NCI-H2081 (cell line): ENCODE results near the gene BRSK1.

Experiments used
- DNase-seq, 2 experiments: peaks; one replicate each; lab custom pipeline; 2025; lab: John Stamatoyannopoulos, UW

BRSK1 gene

GRCh38 chr19:55273978-55274707 is 9.7 kb upstream of the BRSK1 start:
- DNase-seq: peak; percentile 32 to 69

GRCh38 chr19:55275851-55276719 is 7.7 kb upstream of the BRSK1 start:
- DNase-seq: peak in 1 of 2 experiments; percentile 77

- DNase-seq: no peak
Observed at GRCh38 chr19:55276720-55277430, 6.9 kb upstream of the BRSK1 start.

DNA sequence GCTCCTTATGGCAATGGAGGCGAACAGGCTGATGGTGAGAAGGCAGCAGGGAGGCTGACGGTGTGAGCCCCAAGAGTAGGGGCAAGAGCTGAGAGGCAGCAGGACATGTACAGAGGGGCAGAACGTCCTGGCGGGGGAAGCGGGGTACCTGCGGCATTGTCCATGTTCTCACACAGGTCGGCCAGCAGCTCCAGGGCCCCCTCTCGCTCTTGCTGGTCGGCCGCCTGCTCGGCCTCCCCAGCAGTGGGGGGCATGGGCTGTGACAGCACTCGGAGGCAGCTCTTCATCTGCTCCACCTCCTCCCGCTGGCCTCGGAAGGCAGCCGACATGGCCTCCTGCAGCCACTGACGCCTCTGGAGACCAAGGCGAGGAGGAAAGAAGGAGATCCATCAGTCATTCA is 6.3 kb upstream of the BRSK1 start:
- DNase-seq: no peak

DNA sequence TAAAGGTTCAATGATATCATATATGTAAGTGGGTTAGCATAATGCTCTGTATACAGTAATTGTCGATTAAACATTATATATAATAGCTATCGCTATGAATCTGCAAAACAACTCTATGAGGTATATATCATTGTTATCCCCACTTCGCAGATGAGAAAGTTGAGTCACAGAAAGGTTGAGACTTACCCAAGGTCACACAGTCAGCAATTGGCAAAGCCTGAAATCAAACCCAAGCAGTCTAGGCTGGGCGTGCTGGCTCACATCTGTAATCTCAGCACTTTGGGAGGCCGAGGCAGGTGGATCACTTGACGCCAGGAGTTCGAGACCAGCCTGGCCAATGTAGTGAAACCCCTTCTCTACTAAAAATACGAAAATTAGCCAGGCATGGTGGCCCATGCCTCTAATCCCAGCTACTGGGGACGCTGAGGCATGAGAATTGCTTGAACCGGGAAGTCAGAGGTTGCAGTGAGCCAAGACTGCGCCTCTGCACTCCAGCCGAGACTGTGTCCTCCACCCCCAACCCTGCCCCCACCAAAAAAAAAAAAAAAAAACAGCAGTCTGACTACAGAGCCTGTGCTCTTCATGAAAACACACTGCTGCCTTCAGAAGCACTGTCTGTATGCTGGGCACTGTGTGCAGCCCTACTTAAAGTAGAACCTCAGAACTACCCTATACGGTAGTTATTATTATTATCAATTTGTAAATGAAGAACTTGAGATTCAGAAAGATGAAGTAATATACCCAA is 5.2 kb upstream of the BRSK1 start:
- no peak for DNase-seq

GRCh38 chr19:55279340-55279739 is 4.5 kb upstream of the BRSK1 start:
- DNase-seq: no peak

GRCh38 chr19:55279770-55280643 is 3.8 kb upstream of the BRSK1 start, which contains the start of gene HSPBP1:
TSS of gene HSPBP1 (minus strand) at chr19:55280110. CDS start at chr19:55279608, 502 bp downstream.
- DNase-seq: peak; percentile 95 to 96

DNA sequence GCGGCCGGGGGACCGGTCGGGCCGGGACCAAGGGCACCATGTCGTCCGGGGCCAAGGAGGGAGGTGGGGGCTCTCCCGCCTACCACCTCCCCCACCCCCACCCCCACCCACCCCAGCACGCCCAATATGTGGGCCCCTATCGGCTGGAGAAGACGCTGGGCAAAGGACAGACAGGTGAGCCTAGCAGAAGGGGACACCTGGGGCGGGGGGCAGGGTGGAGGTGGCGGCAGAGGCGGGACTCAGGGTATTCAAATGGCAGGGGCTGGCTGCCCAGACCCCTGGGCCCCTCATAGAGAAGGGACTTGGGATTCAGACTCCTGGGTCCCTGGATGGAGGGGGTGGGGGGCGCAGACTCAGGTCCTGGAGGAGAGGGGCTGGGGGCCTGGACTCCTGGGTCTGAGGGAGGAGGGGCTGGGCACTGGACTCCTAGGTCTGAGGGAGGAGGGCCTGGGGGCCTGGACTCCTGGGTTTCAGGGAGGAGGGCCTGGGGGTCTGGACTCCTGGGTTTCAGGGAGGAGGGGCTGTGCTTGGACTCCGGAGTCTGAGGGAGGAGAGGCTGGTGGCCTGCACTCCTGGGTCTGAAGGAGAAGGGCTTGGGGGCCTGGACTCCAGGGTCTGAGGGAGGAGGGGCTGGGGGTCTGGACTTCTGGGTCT is 735 bp downstream of the BRSK1 start:
- no peak for DNase-seq

DNA sequence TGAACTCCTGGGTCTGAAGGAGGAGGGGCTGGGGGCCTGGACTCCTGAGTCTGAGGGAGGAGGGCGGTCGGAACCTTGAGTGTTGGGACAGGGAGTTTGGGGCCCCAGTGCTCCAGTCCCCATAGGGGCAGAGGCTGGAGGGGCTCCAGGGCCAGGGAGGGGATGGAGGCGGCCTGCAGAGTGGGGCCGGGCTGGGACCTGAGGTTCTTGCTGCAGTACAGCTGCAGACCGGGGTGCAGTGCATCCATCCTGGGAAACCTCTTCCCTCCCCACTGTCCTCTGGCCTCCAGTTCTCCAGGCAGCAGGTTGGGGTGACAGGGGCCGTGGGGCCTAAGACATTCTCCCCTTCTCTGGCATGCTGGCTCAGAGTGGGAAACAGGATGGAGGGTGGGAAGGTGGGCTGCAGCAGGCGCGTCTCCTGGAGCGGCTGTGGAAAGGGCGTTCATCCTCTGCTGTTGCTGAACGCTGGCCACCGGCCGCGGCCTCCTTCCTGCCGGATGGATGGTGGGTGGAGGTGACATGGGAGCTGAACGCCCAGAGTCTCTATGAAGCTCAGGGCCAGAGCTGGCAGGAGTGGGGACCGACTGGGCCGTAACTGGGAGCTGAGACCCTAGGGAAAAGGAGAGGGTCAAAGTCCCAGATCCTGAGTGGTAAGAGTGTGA is 1.6 kb downstream of the BRSK1 start:
- DNase-seq: no peak

- no peak for DNase-seq
Observed at GRCh38 chr19:55287361-55288079, 3.7 kb downstream of the BRSK1 start.

DNA sequence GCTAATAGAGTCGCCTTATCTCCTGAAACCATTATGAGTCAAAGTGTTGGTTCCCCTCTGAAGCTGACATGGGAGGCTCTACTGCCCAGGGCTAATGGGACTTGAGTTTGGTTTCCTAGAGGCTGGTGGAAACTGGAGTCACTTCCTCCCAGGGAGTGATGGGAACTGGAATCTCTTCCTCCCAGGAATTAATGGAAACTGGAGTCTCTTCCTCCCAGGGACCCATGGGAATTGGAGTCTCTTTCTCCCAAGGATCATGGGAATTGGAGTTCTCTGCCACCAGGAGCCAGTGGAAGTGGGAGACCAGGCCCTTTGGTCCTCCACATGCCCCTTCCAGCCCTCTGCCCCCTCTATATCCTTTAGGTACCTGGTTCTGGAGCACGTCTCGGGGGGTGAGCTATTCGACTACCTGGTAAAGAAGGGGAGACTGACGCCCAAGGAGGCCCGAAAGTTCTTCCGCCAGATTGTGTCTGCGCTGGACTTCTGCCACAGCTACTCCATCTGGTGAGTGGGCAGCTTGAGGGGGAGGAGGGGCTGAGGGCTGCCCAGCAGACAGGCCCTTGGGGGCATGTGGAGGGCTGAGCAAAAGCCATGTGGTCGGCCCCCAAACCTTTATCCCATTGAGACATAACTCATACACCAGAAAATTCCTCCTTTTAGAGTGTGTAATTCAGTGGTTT is 5.5 kb downstream of the BRSK1 start:
- DNase-seq: no peak

- DNase-seq: no peak
Observed at GRCh38 chr19:55297267-55297666, 13.5 kb downstream of the BRSK1 start.

DNA sequence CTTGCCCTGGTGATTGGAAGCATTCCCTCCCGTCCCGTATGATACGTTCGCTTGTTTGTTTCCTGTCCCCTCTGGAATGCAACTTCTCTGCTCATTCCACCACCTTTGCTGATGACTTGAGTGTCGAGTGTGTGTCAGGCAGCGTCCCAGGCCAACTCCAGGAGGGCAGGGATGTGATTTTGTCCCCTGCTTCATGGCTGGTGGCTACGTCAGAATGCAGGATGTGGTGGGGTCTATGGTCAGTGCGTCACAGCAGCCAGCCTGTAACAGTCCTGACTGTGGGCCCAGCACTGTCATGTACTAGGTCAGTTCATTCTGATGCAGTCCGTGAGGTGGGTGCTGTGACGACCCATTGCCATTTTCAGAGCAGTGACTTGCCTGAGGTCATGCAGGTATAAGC is 16.2 kb downstream of the BRSK1 start:
- DNase-seq: no peak

DNA sequence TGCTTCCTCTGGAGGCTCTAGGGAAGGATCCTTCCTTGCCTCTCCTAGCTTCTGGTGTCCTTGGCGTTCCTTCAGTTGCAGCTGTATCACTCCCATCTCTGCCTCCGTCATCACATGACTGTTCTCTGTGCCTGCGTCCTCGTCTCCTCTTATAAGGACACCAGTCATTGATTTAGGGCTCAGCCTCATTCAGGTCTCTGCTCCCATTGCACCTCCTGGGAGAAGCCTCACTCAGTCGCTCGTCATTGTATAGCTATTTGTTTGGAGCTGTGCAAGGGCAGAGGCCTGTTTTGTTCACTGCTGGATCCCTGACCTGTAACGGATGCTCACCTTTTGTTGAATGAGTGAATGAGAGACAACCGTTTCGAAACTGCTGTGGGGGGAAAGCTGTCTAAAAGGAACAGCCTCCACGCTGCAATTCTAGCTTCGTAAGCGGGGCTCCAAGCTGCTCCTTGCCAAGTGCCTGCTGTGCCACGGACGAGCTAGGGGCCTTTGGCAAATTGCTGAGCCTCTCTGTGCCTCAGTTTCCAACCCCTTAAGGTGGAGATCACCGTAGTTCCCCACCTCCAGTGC is 17.2 kb downstream of the BRSK1 start:
- no peak for DNase-seq

DNA sequence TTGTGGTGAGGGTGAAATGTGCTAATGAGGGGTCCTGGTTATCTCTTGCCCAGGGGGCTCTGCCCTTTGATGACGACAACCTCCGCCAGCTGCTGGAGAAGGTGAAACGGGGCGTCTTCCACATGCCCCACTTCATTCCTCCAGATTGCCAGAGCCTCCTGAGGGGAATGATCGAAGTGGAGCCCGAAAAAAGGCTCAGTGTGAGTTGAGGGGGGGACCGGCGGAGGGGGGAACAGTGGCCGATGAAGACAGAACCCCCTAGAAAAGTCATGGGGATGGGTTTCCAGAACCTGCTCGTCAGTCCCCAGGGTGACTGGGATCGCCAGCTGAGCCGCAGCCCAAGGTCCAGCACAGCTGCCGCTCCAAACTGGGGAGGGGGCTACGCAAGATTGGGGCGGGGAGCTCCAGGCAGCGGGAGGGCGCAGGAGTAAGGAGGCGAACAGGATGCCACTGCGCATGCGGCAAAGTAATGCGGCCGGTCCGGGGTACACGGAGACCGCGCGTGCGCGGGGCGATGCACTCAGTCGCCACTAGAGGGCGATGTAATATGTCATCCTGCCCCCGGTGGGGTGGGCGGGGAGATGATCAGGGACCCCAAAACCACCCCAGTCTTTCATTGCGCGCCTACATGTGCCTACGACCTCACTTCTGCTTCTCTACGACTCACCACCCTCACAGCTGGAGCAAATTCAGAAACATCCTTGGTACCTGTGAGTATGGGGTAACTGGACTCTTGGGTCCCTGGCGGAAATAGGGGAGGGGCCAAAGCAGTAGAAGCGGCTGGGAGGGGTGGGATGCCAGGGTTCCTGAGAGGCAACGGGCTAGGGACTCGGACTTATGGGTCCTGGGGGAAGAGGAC is 17.9 kb downstream of the BRSK1 start:
- peak; percentile 73 to 79 for DNase-seq

DNA sequence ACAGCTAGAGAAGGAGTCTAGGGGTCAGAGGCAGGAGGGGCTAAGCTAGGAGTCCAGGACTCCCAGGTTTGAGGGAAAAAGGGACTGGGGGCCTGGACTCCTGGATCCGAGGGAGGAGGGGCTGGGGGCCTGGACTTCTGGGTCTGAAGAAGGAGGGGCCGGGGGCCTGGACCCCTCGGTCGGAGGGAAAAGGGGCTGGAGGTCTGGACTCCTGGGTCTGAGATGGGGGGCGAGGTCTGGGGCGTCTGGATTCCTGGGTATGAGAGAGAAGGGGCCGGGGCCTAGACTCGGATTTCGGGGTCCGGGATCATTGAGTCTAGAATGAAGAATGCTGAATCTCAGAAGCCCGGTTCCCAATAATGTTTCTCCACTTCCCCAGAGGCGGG is 18.5 kb downstream of the BRSK1 start:
- DNase-seq: no peak

DNA sequence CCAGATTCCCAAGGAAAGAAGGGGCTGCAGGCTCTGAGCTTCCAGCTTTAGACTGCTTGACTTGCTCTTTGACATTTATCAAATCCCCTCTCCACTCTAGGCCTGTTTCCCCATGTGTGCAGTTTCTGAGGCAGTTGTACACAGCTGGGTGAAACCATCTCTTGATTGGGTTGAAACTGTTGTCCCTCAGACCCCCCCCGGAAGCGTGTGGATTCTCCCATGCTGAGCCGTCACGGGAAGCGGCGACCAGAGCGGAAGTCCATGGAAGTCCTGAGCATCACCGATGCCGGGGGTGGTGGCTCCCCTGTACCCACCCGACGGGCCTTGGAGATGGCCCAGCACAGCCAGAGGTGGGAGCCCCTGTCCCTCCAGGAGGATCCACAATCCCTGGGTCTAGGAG is 19.7 kb downstream of the BRSK1 start:
- DNase-seq: no peak
